ENCODE results near the gene BCO1. TPM values are rescaled to one million over a fixed set of nuclear protein-coding genes. Genes with fewer than 3 reads are reported as not detected.

The BCO1 gene
- total and polyA plus RNA-seq, 3 experiments from 2014 or later = not detected

GRCh38 chr16:81310045-81310644, 71.7 kb downstream of the BCO1 start:
- ChIA-PET CTCF (no interaction called here), POLR2A (no interaction called here)
- peak overlapping the region in 1 of 8 donors; percentile 8 for H3K27ac Mint-ChIP-seq
- Histone ChIP-seq H3K27ac (ENCODE audit: low read depth, low read length) (no peak overlapping the region), H3K9me3 (ENCODE audit: low read length) (no peaks in the 10 kb centered on the region), H3K27me3 (ENCODE audit: insufficient read depth, low read length, poor library complexity, severe bottlenecking) (no peaks in the 10 kb centered on the region), H3K4me3 (ENCODE audit: low read length) (no peak overlapping the region), H3K36me3 (ENCODE audit: insufficient read depth, low read length) (no peaks in the 10 kb centered on the region), H3K4me1 (ENCODE audit: insufficient read depth, low read length) (peaks cover 22% of the 10 kb centered on the region)
- H3K27me3 Mint-ChIP-seq = peaks cover 0 to 2% of the 10 kb centered on the region in 2 donors
- H3K36me3 Mint-ChIP-seq = peaks cover 0 to 13% (median 0%) of the 10 kb centered on the region in 3 donors
- no peaks in the 10 kb centered on the region for H3K9me3 Mint-ChIP-seq
- no peak for DNase-seq
- H3K4me1 Mint-ChIP-seq = peaks cover 38 to 62% (median 58%) of the 10 kb centered on the region in 3 donors
- H3K4me3 Mint-ChIP-seq = peak overlapping the region in 1 of 7 donors; percentile 21

GRCh38 chr16:81311762-81312161, 73.3 kb downstream of the BCO1 start:
- ChIA-PET POLR2A (interaction anchor here (0.6 kb wide), 1 partner anchor 37 kb away, joined by 4 read pairs; no protein-coding TSS in a partner anchor), CTCF (interaction anchor here (1.3 kb wide), 1 partner anchor 276 kb away, joined by 3 read pairs; the partner anchor contains the start of gene ATMIN)
- no peaks in the 10 kb centered on the region for H3K9me3 ChIP-seq (ENCODE audit: low read length)
- DNase-seq = no peak
- H3K27ac ChIP-seq (ENCODE audit: low read depth, low read length) = no peak overlapping the region
- H3K27me3 ChIP-seq (ENCODE audit: insufficient read depth, low read length, poor library complexity, severe bottlenecking) = no peaks in the 10 kb centered on the region
- H3K36me3 ChIP-seq (ENCODE audit: insufficient read depth, low read length) = no peaks in the 10 kb centered on the region
- Mint-ChIP-seq H3K27me3 (peaks cover 0 to 2% of the 10 kb centered on the region in 2 donors), H3K4me3 (peak overlapping the region in 2 of 7 donors; percentile 21 to 32), H3K36me3 (peaks cover 0 to 16% (median 0%) of the 10 kb centered on the region in 3 donors), H3K27ac (peak overlapping the region in 3 of 8 donors; percentile 2 to 72 (median 27)), H3K4me1 (peaks cover 43 to 71% (median 70%) of the 10 kb centered on the region in 3 donors), H3K9me3 (no peaks in the 10 kb centered on the region)
- H3K4me1 ChIP-seq (ENCODE audit: insufficient read depth, low read length) = peaks cover 29% of the 10 kb centered on the region
- no peak overlapping the region for H3K4me3 ChIP-seq (ENCODE audit: low read length)

GRCh38 chr16:81313701-81314602, 75.5 kb downstream of the BCO1 start:
- H3K9me3 Mint-ChIP-seq = no peaks in the 10 kb centered on the region
- peaks cover 29% of the 10 kb centered on the region for H3K4me1 ChIP-seq (ENCODE audit: insufficient read depth, low read length)
- ChIA-PET POLR2A (interaction anchor here (0.8 to 1.4 kb wide), 4 partner anchors 52 to 237 kb away, joined by 3 to 4 read pairs (median 3); partner anchors contain the start of gene C16orf46), CTCF (interaction anchor here (0.9 to 1.5 kb wide), 5 partner anchors 10 to 305 kb away, joined by 3 to 5 read pairs (median 3); no protein-coding TSS in a partner anchor)
- H3K4me3 ChIP-seq (ENCODE audit: low read length) = peak overlapping the region; percentile 94
- H3K4me1 Mint-ChIP-seq = peaks cover 47 to 76% (median 67%) of the 10 kb centered on the region in 3 donors
- no peaks in the 10 kb centered on the region for H3K9me3 ChIP-seq (ENCODE audit: low read length)
- peak overlapping the region; percentile 76 for H3K27ac ChIP-seq (ENCODE audit: low read depth, low read length)
- peaks cover 0 to 16% (median 0%) of the 10 kb centered on the region in 3 donors for H3K36me3 Mint-ChIP-seq
- peak overlapping the region; percentile 85 to 99 (median 96) for H3K4me3 Mint-ChIP-seq
- peak overlapping the region; percentile 68 to 94 (median 88) for H3K27ac Mint-ChIP-seq
- no peaks in the 10 kb centered on the region for H3K36me3 ChIP-seq (ENCODE audit: insufficient read depth, low read length)
- H3K27me3 ChIP-seq (ENCODE audit: insufficient read depth, low read length, poor library complexity, severe bottlenecking) = no peaks in the 10 kb centered on the region
- H3K27me3 Mint-ChIP-seq = peaks cover 0 to 2% of the 10 kb centered on the region in 2 donors
- no peak for DNase-seq

GRCh38 chr16:81314603-81315270, 76.2 kb downstream of the BCO1 start, which contains the start of gene GAN:
Gene GAN, plus strand, starts transcription at chr16:81314962. Its CDS starts 152 bp downstream, at chr16:81315114.
- no peaks in the 10 kb centered on the region for H3K27me3 ChIP-seq (ENCODE audit: insufficient read depth, low read length, poor library complexity, severe bottlenecking)
- Mint-ChIP-seq H3K36me3 (peaks cover 0 to 16% (median 0%) of the 10 kb centered on the region in 3 donors), H3K4me3 (peak within 1 kb of the TSS; percentile 86 to 99 (median 96)), H3K4me1 (peaks cover 48 to 76% (median 66%) of the 10 kb centered on the region in 3 donors), H3K9me3 (no peaks in the 10 kb centered on the region), H3K27me3 (peaks cover 0 to 2% of the 10 kb centered on the region in 2 donors), H3K27ac (peak within 1 kb of the TSS; percentile 81 to 94 (median 90))
- ChIA-PET CTCF (interaction anchor here (0.9 to 1.5 kb wide), 5 partner anchors 11 to 304 kb away, joined by 3 to 5 read pairs (median 3); no protein-coding TSS in a partner anchor), POLR2A (interaction anchor here (0.9 to 1.4 kb wide), 3 partner anchors 155 to 238 kb away, joined by 3 to 4 read pairs (median 3); partner anchors contain the start of gene C16orf46)
- H3K36me3 ChIP-seq (ENCODE audit: insufficient read depth, low read length) = no peaks in the 10 kb centered on the region
- no peaks in the 10 kb centered on the region for H3K9me3 ChIP-seq (ENCODE audit: low read length)
- peaks cover 29% of the 10 kb centered on the region for H3K4me1 ChIP-seq (ENCODE audit: insufficient read depth, low read length)
- DNase-seq = peak; percentile 90 to 95 (median 93)
- peak within 1 kb of the TSS; percentile 94 for H3K4me3 ChIP-seq (ENCODE audit: low read length)
- peak within 1 kb of the TSS; percentile 76 for H3K27ac ChIP-seq (ENCODE audit: low read depth, low read length)

- Mint-ChIP-seq H3K4me1 (peaks cover 53 to 79% (median 63%) of the 10 kb centered on the region in 3 donors), H3K9me3 (no peaks in the 10 kb centered on the region), H3K4me3 (peak overlapping the region; percentile 86 to 99 (median 94)), H3K36me3 (peaks cover 0 to 16% (median 2%) of the 10 kb centered on the region in 3 donors), H3K27ac (peak overlapping the region; percentile 73 to 94 (median 86)), H3K27me3 (peaks cover 0 to 2% of the 10 kb centered on the region in 2 donors)
- Histone ChIP-seq H3K27ac (ENCODE audit: low read depth, low read length) (peak overlapping the region; percentile 76), H3K4me1 (ENCODE audit: insufficient read depth, low read length) (peaks cover 29% of the 10 kb centered on the region), H3K27me3 (ENCODE audit: insufficient read depth, low read length, poor library complexity, severe bottlenecking) (no peaks in the 10 kb centered on the region), H3K36me3 (ENCODE audit: insufficient read depth, low read length) (no peaks in the 10 kb centered on the region), H3K9me3 (ENCODE audit: low read length) (no peaks in the 10 kb centered on the region), H3K4me3 (ENCODE audit: low read length) (peak overlapping the region; percentile 94)
- ChIA-PET POLR2A (interaction anchor here (1.0 to 1.4 kb wide), 2 partner anchors 154 to 239 kb away, joined by 3 to 4 read pairs; partner anchors contain the start of gene C16orf46), CTCF (no interaction called here)
- peak; percentile 15 to 56 (median 34) for DNase-seq
Measured at GRCh38 chr16:81315271-81316175, 77.0 kb downstream of the BCO1 start.

GRCh38 chr16:81316176-81316496, 77.6 kb downstream of the BCO1 start:
- H3K36me3 Mint-ChIP-seq = peaks cover 0 to 16% (median 2%) of the 10 kb centered on the region in 3 donors
- ChIA-PET POLR2A (no interaction called here), CTCF (no interaction called here)
- no peaks in the 10 kb centered on the region for H3K36me3 ChIP-seq (ENCODE audit: insufficient read depth, low read length)
- no peak for DNase-seq
- no peak overlapping the region for H3K27ac ChIP-seq (ENCODE audit: low read depth, low read length)
- peak overlapping the region; percentile 86 to 95 (median 90) for H3K4me3 Mint-ChIP-seq
- H3K4me1 Mint-ChIP-seq = peaks cover 53 to 77% (median 64%) of the 10 kb centered on the region in 3 donors
- peaks cover 29% of the 10 kb centered on the region for H3K4me1 ChIP-seq (ENCODE audit: insufficient read depth, low read length)
- peak overlapping the region in 6 of 8 donors; percentile 73 to 91 (median 86) for H3K27ac Mint-ChIP-seq
- H3K27me3 Mint-ChIP-seq = peaks cover 0 to 2% of the 10 kb centered on the region in 2 donors
- no peaks in the 10 kb centered on the region for H3K9me3 Mint-ChIP-seq
- H3K27me3 ChIP-seq (ENCODE audit: insufficient read depth, low read length, poor library complexity, severe bottlenecking) = no peaks in the 10 kb centered on the region
- H3K9me3 ChIP-seq (ENCODE audit: low read length) = no peaks in the 10 kb centered on the region
- peak overlapping the region; percentile 55 for H3K4me3 ChIP-seq (ENCODE audit: low read length)
